G401.6 (cell line): Measurements from ENCODE around the gene MTA1.

Experiments used
- FAIRE-seq: peaks from 2 replicates; lab custom pipeline; 2012; peaks lifted over from hg19 to GRCh38; lab: Jason Lieb, UNC

The MTA1 gene

DNA sequence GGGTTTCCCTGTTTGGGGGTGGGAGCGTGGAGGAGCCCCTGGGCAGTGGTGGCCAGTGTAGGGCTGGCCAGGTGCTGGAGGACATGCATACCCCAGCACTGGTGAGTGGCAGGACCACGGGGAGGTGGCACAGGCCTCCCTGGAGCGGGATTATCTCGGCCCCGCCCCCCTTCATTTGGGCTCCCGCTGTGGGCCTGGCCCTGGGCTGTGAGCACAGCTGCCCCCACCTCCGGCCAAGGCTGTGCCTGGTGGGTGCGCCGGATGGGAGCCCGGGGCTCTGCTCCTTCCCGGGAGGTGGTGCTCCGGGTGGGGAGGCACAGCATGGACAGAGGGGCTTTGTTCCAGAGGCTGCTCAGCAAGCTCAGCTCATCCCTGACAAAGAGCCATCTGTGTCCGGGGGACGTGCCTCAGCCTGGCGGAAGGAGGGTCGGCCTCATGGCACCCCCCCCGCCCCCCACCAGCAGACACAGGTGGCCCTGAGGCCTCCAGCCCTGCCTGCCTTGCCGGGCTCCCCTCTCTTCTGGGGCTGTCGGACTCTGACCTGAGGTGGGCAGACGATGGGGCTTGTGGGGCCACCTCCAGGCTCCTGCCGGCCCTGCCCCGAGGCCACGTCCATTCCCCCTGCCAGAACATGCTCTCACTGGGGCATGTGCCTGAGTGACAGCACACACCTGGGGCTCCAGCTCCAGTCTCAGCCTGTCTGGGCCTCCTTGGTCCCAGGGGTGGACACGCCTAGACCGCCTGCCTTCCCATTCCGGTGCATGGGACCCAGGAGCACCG, 79.8 kb downstream of the MTA1 start:
- FAIRE-seq: no peak

DNA sequence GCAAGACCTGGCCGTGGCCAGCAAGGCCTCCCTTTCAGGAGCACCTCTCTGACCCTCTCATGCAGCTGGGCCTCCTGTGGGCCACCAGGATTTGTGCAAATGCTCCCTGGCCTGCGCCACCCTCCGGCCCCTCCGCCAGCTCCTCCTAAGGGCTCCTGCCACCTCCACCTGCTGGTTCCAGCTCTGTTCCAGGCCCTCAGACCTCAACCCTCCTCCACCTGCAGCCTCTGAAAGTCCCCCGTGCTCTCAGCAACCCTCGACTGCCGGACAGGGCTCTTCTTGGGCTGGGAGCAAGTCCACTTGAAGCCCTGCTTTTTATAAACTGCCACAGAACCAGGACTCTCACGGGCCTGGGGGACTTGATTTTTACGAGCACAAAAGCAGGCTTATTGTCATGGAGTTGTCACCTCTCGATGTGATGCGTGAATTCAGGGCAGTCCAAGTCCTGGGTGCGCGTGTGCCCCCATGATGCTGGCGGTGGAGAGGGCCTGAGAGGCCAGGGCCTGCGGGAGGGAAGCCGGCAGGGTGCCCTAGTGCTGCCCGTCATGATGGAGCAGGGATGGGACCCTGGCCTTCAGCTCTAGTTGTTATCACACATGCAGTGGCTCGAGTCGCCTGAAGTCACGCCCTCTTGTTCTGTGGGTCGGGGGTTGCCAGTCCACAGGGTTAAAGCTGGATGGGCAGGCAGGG, 80.6 kb downstream of the MTA1 start:
- FAIRE-seq: no peak

DNA sequence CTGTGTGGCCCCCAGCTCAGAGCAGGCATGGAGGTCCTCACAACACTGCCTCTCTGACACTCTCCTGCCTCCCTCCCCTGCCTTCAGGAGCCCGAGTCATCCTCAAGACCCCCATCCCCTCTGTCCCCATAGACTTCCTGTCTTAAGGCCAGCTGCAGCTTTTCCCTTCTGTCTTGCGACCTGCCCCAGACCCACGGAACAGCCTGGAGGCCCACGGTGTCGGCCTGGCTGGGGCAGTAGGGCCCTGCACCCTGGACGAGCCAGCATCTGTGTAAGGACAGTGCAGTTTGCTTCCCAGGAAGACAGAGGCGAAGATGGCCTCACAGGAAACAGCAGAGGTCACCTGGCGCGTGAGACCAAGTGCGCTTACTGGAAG, 81.1 kb downstream of the MTA1 start:
- FAIRE-seq: no peak

DNA sequence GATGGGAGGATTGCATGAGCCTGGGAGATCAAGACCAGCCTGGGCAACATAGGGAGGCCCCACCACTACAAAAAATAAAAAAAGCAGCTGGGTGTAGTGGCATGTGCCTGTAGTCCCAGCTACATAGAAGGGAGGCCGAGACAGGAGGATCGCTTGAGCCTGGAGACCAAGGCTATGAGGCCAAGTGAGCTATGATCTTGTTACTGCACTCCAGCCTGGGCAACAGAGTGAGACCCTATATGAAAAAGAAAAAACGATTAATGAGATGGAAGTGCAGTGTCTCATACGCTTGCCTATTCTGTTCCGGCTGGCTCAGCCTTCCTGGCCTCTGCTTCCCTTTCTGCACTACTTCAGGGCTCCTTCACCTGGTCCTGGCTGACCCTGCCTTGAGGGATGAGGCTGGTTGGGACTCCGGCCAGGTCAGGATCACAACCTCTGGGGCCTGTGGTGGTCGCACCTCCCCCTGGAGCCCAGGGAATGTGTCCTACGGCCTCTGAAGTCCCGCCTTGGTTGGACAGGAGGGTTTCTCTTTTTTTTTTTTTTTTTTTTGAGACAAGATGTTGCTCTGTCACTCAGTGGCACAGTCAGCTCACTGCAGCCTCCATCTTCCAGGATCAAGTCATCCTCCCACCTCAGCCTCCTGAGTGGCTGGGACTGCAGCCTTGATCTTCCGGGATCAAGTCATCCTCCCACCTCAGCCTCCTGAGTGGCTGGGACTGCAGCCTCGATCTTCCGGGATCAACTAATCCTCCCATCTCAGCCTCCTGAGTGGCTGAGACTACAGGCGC, 82.1 kb downstream of the MTA1 start:
- no peak for FAIRE-seq

DNA sequence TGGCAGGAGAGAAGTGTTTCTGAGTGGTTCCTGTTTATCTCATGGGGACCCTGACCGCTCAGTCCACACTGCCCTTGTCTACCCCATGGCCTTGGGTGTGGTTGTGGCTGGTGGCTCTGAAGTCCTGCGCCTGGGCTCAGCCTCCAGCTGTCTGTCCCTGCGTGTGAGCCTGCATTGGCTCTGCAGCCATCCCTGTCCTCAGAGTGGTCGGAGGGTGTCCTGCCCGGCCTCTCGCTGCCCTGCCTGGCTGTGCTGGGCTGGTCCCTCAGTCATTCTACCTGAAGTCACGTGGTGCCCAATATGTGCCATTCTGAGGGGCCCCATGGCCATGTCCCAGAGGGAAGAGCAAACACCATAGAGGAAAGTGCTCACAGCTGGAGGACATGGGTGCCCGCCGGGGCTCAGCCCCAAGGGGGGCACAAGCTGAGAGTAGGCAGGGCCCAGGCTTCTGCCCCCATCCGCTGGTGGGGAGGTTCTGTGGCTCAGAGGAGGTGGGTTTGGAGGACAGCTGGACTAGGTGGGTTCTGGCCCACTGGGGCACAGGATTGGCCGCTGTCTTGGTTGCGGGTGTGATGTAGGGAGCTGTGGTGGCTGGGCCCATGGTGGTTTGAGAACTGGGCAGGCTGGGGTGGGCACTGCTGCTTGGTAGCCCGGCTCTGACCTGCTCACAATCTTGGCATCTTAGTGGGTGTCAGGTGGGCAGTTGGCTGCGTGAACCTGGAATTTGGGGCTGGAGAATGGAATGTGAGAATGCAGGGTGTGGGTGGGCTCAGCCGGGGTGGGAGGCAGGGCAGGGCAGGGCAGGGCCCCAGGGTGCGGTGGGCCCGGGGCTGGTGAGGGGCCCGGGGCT, 83.0 kb downstream of the MTA1 start:
- FAIRE-seq: no peak

DNA sequence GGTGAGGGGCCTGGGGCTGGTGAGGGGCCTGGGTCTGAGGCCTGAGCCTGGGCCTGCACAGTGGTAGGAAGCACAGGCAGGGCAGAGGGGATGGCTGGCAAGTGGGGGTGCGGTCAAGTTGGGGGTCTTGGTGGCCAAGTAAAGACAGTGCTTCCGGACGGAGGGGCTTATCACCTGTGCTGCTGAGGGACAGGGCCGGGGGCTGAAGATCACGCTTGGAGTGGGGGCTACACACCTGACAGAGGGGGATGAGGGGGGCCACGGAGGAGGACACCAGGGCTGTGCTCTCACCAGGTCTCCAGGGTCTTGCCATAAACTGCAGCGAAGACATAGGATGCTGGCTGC, 83.6 kb downstream of the MTA1 start:
- no peak for FAIRE-seq

DNA sequence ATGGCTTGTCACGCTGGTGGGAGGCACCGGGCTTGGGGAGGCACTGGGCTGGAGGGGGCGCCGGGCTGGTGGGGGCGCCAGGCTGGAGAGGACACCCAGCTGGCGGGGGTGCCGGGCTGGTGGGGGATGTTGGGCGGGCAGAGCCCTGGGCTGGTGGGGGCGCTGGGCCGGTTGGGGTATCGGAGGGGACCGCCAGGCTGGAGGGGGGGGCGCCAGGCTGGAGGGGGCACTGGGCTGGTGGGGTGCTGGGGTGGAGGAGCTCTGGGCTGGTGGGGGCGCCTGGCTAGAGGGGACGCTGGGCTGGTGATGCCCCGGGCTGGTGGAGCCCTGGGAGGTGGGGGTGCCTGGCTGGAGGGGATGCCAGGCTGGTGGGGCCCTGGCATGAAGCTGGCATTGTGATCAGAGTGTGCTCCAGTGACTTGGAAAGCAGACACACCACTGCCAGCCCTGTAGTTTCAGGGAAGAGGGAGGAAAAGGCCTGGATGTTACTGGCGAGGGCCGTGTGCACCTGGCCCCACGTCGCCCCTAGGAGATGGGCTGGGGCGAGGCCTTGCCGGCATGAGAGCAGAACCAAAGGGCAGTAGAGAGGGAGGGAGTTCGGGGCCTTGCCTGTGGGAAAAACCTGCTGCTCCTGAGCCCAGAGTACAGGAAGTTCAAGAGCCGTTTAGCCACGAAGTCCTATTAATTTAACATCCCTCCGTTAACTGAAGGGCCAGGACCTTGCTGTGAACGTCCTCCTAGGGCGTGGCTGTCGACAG, 84.5 kb downstream of the MTA1 start:
- no peak for FAIRE-seq

DNA sequence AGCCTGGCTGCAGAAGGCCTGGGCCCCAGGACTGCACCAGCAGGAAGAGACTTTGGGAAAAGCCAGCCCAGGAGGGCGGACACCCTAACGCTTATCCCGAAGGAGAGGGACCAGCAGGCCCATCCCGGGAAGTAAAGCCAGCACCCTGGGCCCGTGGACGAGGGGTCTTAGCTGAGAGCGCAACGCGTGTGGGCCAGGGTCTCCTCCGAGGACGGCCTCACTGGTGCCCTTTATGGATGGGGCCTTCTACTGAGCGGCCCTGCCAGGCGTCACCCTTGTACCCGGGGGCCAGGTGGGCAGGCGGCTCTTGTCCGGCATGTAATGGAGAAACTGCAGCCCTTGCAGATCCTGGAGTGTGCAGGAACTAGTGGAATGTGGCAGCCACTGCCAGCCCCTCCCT, 85.5 kb downstream of the MTA1 start:
- no peak for FAIRE-seq

DNA sequence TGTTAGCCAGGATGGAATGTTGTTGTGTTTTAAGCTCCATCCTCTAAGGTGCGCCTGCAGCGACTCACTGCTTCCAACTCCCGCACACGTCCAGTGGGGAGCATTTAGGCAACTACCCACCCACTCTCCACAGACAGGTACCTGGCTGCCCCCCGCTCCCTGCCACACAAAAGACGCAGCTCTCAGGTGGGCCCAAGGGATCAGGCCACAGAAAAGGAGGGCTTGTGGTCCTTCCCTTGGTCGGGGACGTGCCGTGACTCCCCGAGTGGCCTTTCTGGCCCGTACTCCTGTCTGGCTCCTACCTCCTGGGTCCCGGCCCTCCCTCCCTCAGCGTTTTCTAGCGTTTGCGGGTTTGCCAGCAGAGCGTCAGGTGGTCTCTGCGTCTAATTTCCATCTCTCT, 87.6 kb downstream of the MTA1 start:
- FAIRE-seq: no peak

DNA sequence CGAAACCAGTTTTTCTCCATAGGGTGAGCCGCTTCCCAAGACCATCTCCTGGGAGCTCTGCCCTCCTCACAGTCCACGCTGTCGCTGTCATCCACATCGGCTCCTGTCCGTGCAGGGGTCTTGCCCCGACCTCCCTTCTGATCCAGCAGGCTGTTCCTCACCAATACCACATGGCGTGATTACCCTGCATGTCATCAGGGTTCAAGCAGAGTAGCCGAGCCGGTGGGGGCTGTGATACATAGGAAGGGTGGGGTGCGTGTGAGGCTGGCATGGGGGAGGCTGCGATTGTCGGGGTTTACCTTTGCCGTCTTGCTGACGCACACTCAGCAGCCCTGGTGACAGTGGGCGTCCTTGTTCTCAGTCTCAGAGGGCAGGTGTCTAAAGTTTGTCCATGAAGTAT, 88.4 kb downstream of the MTA1 start:
- FAIRE-seq: no peak

DNA sequence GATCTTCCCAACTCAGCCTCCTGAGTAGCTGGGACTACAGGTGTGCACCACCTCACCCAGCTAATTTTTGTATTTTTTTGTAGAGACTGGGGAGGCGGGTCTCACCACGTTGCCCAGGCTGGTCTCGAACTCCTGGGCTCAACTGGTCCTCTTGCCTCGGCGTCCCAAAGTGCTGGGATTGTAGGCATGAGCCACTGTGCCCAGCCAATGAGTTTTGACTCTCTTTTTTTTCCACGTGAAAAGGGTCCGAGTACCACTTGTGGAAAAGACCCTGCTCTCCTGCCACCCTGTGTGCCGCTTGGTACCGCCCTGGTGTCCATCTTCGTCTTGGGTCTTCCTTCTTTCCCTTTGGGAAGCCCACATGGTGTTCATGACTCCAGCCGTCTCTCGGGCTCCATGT, 89.0 kb downstream of the MTA1 start:
- FAIRE-seq: no peak

DNA sequence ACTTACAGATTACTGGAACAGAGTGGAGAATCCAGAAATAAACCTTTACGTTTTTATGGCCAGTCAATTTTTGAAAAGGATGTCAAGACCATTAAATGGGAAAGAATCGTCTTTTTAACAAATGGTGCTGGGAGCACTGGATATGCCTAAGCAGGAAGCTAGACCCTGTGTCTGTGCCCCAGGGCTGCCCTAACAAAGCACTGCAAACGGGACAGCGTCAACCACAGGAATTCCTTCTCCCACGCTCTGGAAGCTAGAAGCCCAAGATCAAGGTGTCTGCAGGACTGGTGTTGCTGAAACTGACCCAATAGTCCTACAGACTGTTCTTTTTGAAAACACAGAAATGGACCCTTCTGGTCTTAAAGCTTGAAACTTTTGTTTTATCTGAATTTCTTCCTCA, 97.5 kb downstream of the MTA1 start:
- FAIRE-seq: no peak

DNA sequence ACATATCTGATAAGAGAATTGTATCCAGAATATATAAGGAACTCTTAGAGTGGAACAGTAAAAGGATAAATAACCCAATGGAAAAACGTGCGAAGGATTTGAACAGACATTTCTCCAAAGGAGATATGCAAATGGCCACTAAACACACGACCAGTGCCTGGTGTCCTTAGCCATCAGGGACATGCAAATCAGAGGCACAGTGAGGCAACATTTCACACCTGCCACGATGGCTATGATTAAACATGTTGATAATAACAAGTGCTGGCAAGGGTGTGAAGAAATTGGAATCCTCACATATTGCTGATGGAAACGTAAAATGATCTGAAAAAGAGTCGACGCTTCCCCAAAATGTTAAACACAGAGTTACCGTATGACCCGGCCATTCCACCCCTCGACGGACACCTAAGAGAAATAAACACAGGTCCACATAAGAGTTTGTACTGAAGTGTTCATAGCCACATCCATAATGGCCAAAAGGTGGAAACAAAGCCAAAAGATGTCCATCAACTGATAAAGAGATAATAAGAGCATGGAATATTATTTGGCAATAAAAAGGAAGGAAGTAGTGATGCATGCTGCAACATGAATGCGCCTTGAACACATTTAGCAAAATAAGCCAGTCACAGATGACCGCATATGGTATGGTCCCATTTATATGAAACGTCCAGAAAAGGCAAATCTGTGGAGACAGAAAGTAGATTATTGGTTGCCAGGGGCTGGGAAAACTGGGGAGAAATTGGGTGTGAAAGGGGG, 100.5 kb downstream of the MTA1 start:
- FAIRE-seq: no peak
